ENCODE results near the gene PTF1A.

PTF1A gene

GRCh38 chr10:23172429-23173213, 19.5 kb upstream of the PTF1A start:
- DNase-seq (ENCODE audit: low spot score), result no peak
- no peak for TF ChIP-seq CTCF (IDR thresholded peaks at IDR 0.05; ENCODE audit: extremely low read depth, missing control alignments)

- peak; percentile 58 for DNase-seq (ENCODE audit: low spot score)
- no peak for TF ChIP-seq CTCF (IDR thresholded peaks at IDR 0.05; ENCODE audit: extremely low read depth, missing control alignments)
Measured at GRCh38 chr10:23173214-23174073, 18.7 kb upstream of the PTF1A start.

- no peak for TF ChIP-seq CTCF (IDR thresholded peaks at IDR 0.05; ENCODE audit: extremely low read depth, missing control alignments)
- no peak for DNase-seq (ENCODE audit: low spot score)
Measured at GRCh38 chr10:23174074-23174976, 17.8 kb upstream of the PTF1A start.

- TF ChIP-seq CTCF (IDR thresholded peaks at IDR 0.05; ENCODE audit: extremely low read depth, missing control alignments), result no peak
- no peak for DNase-seq (ENCODE audit: low spot score)
Measured at GRCh38 chr10:23174977-23175512, 17.1 kb upstream of the PTF1A start.

- no peak for TF ChIP-seq CTCF (IDR thresholded peaks at IDR 0.05; ENCODE audit: extremely low read depth, missing control alignments)
- no peak for DNase-seq (ENCODE audit: low spot score)
Measured at GRCh38 chr10:23186178-23186577, 5.9 kb upstream of the PTF1A start.

- TF ChIP-seq CTCF (IDR thresholded peaks at IDR 0.05; ENCODE audit: extremely low read depth, missing control alignments), result no peak
- DNase-seq (ENCODE audit: low spot score), result no peak
Measured at GRCh38 chr10:23186697-23187096, 5.4 kb upstream of the PTF1A start.
